GM23338 (cell line): ENCODE results near the gene ERC2. TPM values are rescaled to one million over a fixed set of nuclear protein-coding genes. Genes with fewer than 3 reads are reported as not detected.

Experiments
- CREB1 ChIP-seq: fragments of 250-450 bp; sonication (Bioruptor Pico); IDR thresholded peaks from 2 replicates; pipeline ENCODE4 v1.5.0; 2020; ENCODE audit warnings: low read depth, mild to moderate bottlenecking, moderate library complexity
- EZH2 ChIP-seq: fragments of 200-600 bp; sonication (generic); IDR thresholded peaks from one replicate; pipeline ENCODE4 v1.8.0; 2017; ENCODE audit warnings: antibody characterized with exemption, mild to moderate bottlenecking, low read depth; ENCODE audit not compliant: unreplicated experiment
- JUNB ChIP-seq: IDR thresholded peaks from one replicate; pipeline ENCODE4 v1.6.1; 2016; ENCODE audit warnings: antibody characterized with exemption; ENCODE audit not compliant: unreplicated experiment
- NANOG ChIP-seq: IDR thresholded peaks from 2 replicates; pipeline ENCODE4 v1.6.1; 2016; ENCODE audit warnings: antibody characterized with exemption, borderline replicate concordance
- POLR2AphosphoS5 ChIP-seq: IDR thresholded peaks from 2 replicates; pipeline ENCODE4 v1.6.1; 2016; ENCODE audit warnings: antibody characterized with exemption, low read depth
- STAT1 ChIP-seq: IDR thresholded peaks from one replicate; pipeline ENCODE4 v1.6.1; 2016; ENCODE audit warnings: antibody characterized with exemption; ENCODE audit not compliant: unreplicated experiment
- ZNF114 ChIP-seq: fragments of 250-450 bp; sonication (Bioruptor Pico); IDR thresholded peaks from 2 replicates; pipeline ENCODE4 v1.5.0; 2020; ENCODE audit warnings: mild to moderate bottlenecking, moderate library complexity
- ZNF331 ChIP-seq: fragments of 250-450 bp; sonication (Bioruptor Pico); IDR thresholded peaks from 2 replicates; pipeline ENCODE4 v1.5.0; 2020; ENCODE audit warnings: low read depth, mild to moderate bottlenecking, moderate library complexity
- polyA plus RNA-seq: library from polyadenylated mRNA; unstranded; fragments of >200 nt; fragmentation: Nextera tagmentation; extraction: Ambion mirVana; gene quantifications from 2 replicates; pipeline ENCODE4 v1.2.1, GENCODE V29; 2016
- total RNA-seq: library from RNA; depleted of rRNA; stranded (reverse); fragments of >200 nt; shearing (Covaris generic); gene quantifications from 2 replicates; pipeline ENCODE4 v1.2.3, GENCODE V29; 2014
- TF ChIP-seq, protein P1 (sequence below): fragments of 250-450 bp; sonication (Bioruptor Pico); IDR thresholded peaks from 2 replicates; pipeline ENCODE4 v1.5.0; 2020; ENCODE audit warnings: mild to moderate bottlenecking, moderate library complexity
- TF ChIP-seq, protein P2 (sequence below): IDR thresholded peaks from 2 replicates; pipeline ENCODE4 v1.6.1; 2016; ENCODE audit warnings: antibody characterized with exemption
- TF ChIP-seq, protein P3 (sequence below): IDR thresholded peaks from one replicate; pipeline ENCODE4 v1.6.1; 2018; ENCODE audit warnings: antibody characterized with exemption; ENCODE audit not compliant: unreplicated experiment

Gene ERC2
- total and polyA plus RNA-seq, 2 experiments from 2014 or later: 11.8 to 13.7 TPM

DNA sequence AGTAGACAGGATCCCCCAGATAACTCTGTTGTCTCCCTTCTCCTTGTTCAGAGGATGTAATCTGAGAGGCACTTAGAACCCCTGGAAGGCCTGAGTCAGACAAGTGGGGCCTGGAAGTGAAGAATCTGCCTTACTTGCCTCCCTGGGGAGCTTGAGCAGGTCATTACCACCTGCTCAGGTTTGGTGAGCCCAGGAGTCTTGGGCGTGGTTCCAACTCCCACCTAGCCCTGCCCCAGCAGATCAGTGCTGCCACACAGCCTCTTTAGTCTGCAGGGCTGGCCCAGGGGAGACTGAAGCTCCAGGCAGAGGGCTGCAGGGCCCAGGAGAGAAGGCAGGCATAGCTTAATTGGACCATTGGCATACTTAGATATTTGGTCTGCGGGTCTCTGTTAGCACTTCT lies 230.0 kb downstream of the ERC2 start (continued):
- TF ChIP-seq, protein P1, sequence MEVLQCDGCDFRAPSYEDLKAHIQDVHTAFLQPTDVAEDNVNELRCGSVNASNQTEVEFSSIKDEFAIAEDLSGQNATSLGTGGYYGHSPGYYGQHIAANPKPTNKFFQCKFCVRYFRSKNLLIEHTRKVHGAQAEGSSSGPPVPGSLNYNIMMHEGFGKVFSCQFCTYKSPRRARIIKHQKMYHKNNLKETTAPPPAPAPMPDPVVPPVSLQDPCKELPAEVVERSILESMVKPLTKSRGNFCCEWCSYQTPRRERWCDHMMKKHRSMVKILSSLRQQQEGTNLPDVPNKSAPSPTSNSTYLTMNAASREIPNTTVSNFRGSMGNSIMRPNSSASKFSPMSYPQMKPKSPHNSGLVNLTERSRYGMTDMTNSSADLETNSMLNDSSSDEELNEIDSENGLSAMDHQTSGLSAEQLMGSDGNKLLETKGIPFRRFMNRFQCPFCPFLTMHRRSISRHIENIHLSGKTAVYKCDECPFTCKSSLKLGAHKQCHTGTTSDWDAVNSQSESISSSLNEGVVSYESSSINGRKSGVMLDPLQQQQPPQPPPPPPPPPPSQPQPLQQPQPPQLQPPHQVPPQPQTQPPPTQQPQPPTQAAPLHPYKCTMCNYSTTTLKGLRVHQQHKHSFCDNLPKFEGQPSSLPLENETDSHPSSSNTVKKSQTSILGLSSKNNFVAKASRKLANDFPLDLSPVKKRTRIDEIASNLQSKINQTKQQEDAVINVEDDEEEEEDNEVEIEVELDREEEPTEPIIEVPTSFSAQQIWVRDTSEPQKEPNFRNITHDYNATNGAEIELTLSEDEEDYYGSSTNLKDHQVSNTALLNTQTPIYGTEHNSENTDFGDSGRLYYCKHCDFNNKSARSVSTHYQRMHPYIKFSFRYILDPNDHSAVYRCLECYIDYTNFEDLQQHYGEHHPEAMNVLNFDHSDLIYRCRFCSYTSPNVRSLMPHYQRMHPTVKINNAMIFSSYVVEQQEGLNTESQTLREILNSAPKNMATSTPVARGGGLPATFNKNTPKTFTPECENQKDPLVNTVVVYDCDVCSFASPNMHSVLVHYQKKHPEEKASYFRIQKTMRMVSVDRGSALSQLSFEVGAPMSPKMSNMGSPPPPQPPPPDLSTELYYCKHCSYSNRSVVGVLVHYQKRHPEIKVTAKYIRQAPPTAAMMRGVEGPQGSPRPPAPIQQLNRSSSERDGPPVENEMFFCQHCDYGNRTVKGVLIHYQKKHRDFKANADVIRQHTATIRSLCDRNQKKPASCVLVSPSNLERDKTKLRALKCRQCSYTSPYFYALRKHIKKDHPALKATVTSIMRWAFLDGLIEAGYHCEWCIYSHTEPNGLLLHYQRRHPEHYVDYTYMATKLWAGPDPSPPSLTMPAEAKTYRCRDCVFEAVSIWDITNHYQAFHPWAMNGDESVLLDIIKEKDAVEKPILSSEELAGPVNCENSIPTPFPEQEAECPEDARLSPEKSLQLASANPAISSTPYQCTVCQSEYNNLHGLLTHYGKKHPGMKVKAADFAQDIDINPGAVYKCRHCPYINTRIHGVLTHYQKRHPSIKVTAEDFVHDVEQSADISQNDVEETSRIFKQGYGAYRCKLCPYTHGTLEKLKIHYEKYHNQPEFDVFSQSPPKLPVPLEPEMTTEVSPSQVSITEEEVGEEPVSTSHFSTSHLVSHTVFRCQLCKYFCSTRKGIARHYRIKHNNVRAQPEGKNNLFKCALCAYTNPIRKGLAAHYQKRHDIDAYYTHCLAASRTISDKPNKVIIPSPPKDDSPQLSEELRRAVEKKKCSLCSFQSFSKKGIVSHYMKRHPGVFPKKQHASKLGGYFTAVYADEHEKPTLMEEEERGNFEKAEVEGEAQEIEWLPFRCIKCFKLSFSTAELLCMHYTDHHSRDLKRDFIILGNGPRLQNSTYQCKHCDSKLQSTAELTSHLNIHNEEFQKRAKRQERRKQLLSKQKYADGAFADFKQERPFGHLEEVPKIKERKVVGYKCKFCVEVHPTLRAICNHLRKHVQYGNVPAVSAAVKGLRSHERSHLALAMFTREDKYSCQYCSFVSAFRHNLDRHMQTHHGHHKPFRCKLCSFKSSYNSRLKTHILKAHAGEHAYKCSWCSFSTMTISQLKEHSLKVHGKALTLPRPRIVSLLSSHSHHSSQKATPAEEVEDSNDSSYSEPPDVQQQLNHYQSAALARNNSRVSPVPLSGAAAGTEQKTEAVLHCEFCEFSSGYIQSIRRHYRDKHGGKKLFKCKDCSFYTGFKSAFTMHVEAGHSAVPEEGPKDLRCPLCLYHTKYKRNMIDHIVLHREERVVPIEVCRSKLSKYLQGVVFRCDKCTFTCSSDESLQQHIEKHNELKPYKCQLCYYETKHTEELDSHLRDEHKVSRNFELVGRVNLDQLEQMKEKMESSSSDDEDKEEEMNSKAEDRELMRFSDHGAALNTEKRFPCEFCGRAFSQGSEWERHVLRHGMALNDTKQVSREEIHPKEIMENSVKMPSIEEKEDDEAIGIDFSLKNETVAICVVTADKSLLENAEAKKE: no peak
- TF ChIP-seq ZNF114 (CRISPR knock-in tag) (no peak), ZNF331 (CRISPR knock-in tag) (no peak), NANOG (no peak), CREB1 (no peak), POLR2AphosphoS5 (no peak), JUNB (no peak), STAT1 (no peak), EZH2 (no peak)
- TF ChIP-seq, protein P2, sequence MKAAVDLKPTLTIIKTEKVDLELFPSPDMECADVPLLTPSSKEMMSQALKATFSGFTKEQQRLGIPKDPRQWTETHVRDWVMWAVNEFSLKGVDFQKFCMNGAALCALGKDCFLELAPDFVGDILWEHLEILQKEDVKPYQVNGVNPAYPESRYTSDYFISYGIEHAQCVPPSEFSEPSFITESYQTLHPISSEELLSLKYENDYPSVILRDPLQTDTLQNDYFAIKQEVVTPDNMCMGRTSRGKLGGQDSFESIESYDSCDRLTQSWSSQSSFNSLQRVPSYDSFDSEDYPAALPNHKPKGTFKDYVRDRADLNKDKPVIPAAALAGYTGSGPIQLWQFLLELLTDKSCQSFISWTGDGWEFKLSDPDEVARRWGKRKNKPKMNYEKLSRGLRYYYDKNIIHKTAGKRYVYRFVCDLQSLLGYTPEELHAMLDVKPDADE: no peak
- TF ChIP-seq, protein P3, sequence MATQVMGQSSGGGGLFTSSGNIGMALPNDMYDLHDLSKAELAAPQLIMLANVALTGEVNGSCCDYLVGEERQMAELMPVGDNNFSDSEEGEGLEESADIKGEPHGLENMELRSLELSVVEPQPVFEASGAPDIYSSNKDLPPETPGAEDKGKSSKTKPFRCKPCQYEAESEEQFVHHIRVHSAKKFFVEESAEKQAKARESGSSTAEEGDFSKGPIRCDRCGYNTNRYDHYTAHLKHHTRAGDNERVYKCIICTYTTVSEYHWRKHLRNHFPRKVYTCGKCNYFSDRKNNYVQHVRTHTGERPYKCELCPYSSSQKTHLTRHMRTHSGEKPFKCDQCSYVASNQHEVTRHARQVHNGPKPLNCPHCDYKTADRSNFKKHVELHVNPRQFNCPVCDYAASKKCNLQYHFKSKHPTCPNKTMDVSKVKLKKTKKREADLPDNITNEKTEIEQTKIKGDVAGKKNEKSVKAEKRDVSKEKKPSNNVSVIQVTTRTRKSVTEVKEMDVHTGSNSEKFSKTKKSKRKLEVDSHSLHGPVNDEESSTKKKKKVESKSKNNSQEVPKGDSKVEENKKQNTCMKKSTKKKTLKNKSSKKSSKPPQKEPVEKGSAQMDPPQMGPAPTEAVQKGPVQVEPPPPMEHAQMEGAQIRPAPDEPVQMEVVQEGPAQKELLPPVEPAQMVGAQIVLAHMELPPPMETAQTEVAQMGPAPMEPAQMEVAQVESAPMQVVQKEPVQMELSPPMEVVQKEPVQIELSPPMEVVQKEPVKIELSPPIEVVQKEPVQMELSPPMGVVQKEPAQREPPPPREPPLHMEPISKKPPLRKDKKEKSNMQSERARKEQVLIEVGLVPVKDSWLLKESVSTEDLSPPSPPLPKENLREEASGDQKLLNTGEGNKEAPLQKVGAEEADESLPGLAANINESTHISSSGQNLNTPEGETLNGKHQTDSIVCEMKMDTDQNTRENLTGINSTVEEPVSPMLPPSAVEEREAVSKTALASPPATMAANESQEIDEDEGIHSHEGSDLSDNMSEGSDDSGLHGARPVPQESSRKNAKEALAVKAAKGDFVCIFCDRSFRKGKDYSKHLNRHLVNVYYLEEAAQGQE: no peak
